Omental fat pad (tissue), 4 donors: ENCODE data around the gene TEAD4. TPM values are rescaled to one million over a fixed set of nuclear protein-coding genes. Genes with fewer than 3 reads are reported as not detected.

Experiments used
- ATAC-seq: fragments of 150-250 bp; one replicate; pipeline ENCODE4 v1.9.1; 2016; ENCODE audit warnings: mild to moderate bottlenecking, moderate library complexity; ENCODE audit not compliant: low FRiP score
- DNase-seq: peaks from one replicate; pipeline ENCODE4 v3.0.0-alpha.2; 2019; ENCODE audit warnings: low spot score
- total RNA-seq, 4 donors: library from RNA; depleted of rRNA; stranded (reverse); fragments of >200 nt; gene quantifications; one replicate each; pipeline ENCODE4 v1.1.0, GENCODE V29; 2016
- TF ChIP-seq, protein P1 (sequence below), 3 donors: fragments of 450-650 bp; IDR thresholded peaks; one replicate each; pipeline ENCODE4 v1.5.1; 2016 to 2017; ENCODE audit warnings: antibody characterized with exemption in 3 of 3, mild to moderate bottlenecking in 3 of 3, moderate library complexity in 2 of 3

The TEAD4 gene
- total RNA-seq, 4 donors from 2014 or later, result 14.5 to 79.3 (median 17.0) TPM

DNA sequence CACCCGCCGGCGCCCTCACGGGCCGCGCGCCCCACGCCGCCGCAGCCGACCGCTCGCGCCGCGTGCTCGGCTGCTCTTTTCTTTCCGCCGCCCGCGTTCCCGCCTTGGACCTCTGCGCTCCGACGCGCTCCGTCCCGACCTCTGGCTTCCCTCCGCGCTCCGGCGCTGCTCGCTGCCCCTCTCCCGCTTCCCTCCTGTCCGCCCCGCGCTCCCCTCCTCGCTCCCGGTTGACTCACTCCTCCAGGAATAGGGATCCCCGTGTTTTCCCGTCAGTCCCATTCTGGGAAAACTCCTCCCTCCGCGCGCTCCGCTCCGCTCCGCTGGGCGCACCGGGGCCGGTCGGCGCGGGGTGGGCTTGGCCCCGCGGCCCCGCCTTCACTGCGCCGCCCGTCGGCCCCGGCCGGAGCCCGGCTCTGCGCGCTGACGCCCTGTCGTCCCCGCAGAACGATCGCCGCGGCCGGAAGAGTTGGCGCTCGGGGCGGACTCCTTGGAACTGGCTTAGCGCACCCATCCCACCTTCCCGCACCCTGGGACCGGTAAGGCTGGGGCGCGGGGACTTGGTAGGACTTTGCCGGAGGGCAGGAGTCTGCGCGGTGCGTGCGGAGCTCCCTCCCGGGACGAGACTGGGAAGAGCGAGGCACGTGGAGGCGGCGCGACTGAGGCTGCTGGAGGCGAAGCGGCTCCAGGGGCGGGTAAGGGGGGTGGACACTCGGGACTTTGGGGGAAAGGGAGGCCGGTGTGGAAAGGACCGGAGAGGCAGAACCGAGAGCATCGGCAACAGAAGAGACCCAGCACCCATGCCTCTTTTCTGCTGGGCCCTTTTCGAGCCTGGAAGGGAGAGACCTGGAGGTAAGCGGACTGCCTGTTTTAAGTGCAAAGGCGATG lies 550 bp downstream of the TEAD4 start:
- no peak for DNase-seq
- ATAC-seq, result peak; percentile 82
- TF ChIP-seq, protein P1, sequence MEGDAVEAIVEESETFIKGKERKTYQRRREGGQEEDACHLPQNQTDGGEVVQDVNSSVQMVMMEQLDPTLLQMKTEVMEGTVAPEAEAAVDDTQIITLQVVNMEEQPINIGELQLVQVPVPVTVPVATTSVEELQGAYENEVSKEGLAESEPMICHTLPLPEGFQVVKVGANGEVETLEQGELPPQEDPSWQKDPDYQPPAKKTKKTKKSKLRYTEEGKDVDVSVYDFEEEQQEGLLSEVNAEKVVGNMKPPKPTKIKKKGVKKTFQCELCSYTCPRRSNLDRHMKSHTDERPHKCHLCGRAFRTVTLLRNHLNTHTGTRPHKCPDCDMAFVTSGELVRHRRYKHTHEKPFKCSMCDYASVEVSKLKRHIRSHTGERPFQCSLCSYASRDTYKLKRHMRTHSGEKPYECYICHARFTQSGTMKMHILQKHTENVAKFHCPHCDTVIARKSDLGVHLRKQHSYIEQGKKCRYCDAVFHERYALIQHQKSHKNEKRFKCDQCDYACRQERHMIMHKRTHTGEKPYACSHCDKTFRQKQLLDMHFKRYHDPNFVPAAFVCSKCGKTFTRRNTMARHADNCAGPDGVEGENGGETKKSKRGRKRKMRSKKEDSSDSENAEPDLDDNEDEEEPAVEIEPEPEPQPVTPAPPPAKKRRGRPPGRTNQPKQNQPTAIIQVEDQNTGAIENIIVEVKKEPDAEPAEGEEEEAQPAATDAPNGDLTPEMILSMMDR (IDR thresholded peaks at IDR 0.05), result no peak

DNA sequence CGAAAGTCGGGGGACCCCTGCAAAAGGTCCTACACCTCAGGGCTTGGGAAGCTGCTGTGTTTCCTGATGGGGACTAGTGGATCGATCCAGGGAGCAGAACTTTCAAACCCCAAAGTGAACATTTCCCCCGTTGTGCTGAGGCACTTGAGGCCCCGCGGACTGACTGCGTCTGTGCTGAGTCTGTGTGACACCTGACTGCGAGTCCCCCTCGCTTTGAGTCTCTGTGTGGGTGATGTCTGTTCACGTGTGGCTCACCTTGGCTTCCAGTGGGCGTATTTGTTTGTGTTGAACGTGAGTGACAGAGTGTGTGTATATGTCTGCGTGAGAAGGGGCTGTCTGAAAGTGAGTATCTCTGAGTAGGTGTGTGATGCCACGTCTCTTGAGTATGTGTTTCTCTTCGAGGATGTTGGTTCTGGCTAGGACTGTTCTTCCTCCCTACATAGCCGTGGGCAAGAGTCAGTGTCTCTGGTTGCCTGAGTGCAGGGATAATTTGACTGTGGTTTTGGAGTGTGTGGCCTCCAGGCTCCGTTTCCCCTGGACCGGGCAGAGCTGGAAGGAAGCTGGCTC lies 1.3 kb downstream of the TEAD4 start:
- ATAC-seq (peak; percentile 16), DNase-seq (no peak)
- TF ChIP-seq, protein P1 (IDR thresholded peaks at IDR 0.05), result no peak

DNA sequence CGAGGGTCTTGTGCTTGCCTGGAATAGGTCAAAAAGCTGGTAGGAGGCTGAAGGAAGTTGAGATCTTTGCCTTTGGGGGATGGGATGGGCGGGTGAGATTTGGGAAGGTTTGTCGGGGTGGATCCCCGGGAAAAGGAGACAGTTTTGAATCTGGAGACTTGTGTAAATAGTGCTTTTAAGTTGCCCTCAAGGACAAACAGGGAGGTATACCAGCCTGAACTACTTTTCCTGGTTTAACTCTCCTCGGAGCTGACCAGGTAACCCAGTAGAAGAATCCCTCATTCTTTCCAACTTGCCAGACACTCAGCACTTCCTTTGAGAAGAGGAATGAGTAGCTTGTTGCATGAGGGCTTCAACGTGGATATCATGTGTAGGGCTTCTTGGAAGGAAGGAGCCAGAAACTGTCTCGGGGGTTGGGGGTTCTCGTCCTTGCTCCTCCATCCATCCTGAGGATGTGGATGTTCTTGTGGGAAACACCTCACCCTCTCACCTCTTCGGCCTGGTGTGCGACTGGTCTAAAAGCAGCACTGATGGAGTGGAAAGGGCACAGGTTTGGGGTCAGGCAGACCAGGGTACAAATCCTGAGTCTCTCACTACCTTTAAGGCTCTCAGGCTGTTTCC lies 1.9 kb downstream of the TEAD4 start:
- TF ChIP-seq, protein P1 (IDR thresholded peaks at IDR 0.05), result no peak
- DNase-seq, result no peak
- ATAC-seq, result no peak

DNA sequence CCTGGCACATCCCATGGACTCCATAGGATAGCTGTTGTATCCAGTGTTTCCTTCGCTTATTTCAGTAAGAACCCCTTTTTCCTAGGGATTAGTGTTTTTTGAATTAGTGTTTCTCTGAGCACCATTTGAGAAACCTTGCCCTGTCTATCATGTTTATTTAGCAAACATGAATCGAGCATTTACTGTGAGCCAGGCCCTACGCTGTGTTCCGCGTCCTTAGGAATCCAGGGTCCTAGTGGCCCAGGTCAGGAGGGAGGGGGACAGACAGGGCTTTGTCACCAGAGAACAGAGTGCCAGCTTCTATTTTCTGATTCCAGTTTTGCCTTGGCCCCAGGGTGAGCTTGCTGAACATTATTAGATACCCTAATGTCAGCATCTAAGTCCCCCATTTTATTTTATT lies 2.5 kb downstream of the TEAD4 start:
- DNase-seq (no peak), ATAC-seq (no peak)
- TF ChIP-seq, protein P1 (IDR thresholded peaks at IDR 0.05), result no peak

DNA sequence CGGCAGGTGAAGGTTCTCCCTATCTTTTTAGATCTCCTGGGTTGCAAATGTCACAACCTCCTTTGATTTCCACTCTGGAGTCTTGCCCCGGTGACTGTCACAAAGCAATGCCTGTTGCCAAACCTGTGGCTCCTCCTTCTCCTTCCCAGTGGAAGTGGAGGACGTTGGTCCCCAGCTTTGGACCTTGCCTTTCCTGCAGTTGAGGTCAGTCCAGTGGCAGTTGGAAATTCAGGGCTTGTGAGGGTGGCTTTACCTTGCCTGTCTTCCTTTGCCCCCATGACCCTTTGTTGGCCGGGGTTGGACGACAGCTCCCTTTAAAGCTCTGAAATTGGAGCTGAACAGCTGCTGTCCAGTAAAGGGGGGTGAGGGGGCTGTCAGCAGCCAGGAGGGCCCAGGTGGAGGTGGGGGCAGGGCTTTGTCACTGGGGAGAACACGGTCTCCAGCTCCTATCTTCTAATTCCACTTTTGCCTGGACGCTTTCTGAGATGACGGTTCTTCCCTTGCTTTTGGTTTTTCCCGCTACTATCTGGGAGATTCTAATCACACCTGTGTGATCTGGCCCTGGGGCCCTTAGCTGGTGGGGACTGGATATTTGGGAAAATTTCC lies 4.1 kb downstream of the TEAD4 start:
- ATAC-seq (no peak), DNase-seq (no peak)
- TF ChIP-seq, protein P1 (IDR thresholded peaks at IDR 0.05), result no peak

DNA sequence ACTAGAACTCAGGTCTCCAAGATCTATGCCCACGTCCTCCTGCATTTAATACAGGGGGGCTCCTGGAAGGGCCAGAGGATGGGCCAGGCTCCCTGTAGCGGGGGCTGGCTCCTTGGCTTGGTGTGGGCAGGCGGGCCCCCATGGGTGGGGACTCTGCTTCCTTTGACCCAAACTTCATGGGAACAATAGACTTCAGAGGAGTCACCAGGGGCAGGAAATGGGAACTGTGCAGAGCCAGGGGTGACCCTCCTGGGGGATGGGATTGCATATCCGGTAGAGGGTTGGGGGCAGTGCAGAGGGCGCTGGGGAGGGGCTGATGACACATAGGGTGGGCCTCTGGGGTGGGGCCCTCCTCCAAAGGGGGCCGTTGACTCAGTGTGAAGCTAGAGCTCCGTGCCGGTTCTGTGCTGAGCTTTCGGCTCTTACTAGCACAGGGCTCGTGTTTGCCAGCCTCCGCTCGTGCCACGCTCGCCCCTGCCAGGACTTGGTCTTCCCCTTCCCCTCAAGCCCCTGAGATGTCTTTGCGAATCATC lies 4.6 kb downstream of the TEAD4 start:
- TF ChIP-seq, protein P1 (IDR thresholded peaks at IDR 0.05), result no peak
- peak; percentile 10 for ATAC-seq
- no peak for DNase-seq
